ENCODE results near the gene SEMA3B. TPM values are rescaled to one million over a fixed set of nuclear protein-coding genes. Genes with fewer than 3 reads are reported as not detected.
A peak's percentile ranks its signal among the peaks of the same experiment; 100 is the strongest.
"Not testable (repeated sequence)": the region's sequence is repeated elsewhere in the genome, so short reads cannot be mapped to it uniquely, and the experiment has no call there.

Gene SEMA3B
- total RNA-seq, 2 experiments from 2014 or later = 1.6 to 2.1 TPM

DNA sequence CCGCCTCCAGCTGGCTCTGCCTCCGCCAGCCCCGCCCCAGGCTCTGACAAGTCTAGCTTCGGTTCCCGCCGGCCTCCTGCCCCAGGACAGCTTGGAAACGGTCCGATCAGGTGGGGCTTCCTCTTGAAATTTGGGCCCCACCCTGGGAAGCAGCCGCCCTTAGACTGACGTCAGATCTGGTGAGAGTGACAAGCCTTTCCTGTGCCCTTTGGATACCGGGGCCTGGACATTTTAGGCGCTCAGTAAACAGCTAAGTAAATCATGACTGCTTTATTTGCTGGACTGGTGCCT lies 30.6 kb downstream of the SEMA3B start:
- no peaks in the 10 kb centered on the region for H3K27me3 Mint-ChIP-seq
- POLR2A ChIA-PET = interaction anchor here (0.5 to 1.6 kb wide), 11 partner anchors 20 to 939 kb away, joined by 3 to 10 read pairs (median 3); partner anchors contain the start of genes CACNA2D2, GNAI2, HYAL2 and NPRL2

DNA sequence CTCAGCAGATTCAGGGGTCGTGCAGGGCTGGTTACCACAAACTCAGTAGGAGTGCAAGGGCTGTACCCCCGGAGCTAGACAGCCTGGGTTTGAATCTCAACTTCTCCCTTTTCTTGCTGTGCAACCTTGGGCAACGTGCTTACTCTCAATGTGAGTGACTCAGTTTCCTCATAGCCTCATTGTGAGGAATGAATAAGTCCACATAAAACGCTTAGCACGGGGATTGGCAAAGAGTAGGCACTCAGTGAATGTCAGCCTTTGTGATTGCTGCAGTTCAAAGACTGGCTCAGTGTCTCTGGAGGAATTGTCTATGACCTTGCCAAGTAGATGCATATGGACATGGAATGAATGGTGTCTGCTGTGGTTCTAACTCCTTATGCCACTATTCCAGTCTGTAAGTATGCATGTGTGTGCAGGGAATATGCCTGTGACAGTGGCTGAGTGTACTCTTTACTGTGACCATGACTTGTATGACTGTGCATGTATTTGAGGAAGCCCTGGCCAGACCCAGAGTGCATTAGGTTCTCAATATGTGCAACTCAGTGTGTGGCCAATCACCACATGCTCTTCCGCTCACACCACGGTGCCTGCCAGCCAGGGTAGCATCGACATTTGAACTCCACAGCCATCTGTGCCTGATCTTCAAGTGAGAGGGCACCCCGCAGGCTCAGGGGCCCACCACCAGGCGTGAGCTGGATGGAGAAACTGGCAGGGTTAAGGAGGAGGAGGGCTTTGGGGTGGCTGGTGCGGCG lies 31.2 kb downstream of the SEMA3B start:
- Mint-ChIP-seq H3K9me3 (ENCODE audit: low read depth) (no peaks in the 10 kb centered on the region), H3K27me3 (no peaks in the 10 kb centered on the region), H3K4me3 (peak overlapping the region; percentile 97), H3K27ac (peak overlapping the region; percentile 90), H3K36me3 (ENCODE audit: low read depth) (no peaks in the 10 kb centered on the region), H3K4me1 (peaks cover 19% of the 10 kb centered on the region)
- ChIA-PET CTCF (interaction anchor here (0.5 to 1.9 kb wide), 13 partner anchors 8 to 342 kb away, joined by 3 to 16 read pairs (median 4); partner anchors contain the start of genes IFRD2 and TUSC2), POLR2A (interaction anchor here (0.5 to 1.6 kb wide), 11 partner anchors 21 to 939 kb away, joined by 3 to 10 read pairs (median 3); partner anchors contain the start of genes CACNA2D2, GNAI2, HYAL2 and NPRL2)
- DNase-seq = peak; percentile 40
- ATAC-seq = peak; percentile 14
- intact Hi-C loops (cut with DNase I, micrococcal nuclease) = loop anchor here (1.0 to 10.0 kb wide), 19 partner anchors 21 to 1757 kb away; partner anchors contain the start of genes TMEM115 (in 2 of the 2), CYB561D2 (in 1 of the 2), DUSP7 (in 1 of the 2) and GMPPB (in 1 of the 2)

More for the DNA sequence above, 30.6 kb downstream of the SEMA3B start:
- no peaks in the 10 kb centered on the region for H3K9me3 Mint-ChIP-seq (ENCODE audit: low read depth)
- ATAC-seq (no peak), DNase-seq (no peak)
- no peaks in the 10 kb centered on the region for H3K36me3 Mint-ChIP-seq (ENCODE audit: low read depth)
- peaks cover 15% of the 10 kb centered on the region for H3K4me1 Mint-ChIP-seq
- intact Hi-C loops (cut with DNase I, micrococcal nuclease) = loop anchor here (1.0 to 10.0 kb wide), 19 partner anchors 22 to 1757 kb away; partner anchors contain the start of genes TMEM115 (in 2 of the 2), CYB561D2 (in 1 of the 2), DUSP7 (in 1 of the 2) and GMPPB (in 1 of the 2)
- peak overlapping the region; percentile 90 for H3K27ac Mint-ChIP-seq
- CTCF ChIA-PET = interaction anchor here (0.5 to 1.9 kb wide), 15 partner anchors 20 to 342 kb away, joined by 3 to 16 read pairs (median 4); partner anchors contain the start of genes GNAI2 and TUSC2
- H3K4me3 Mint-ChIP-seq = peak overlapping the region; percentile 97

DNA sequence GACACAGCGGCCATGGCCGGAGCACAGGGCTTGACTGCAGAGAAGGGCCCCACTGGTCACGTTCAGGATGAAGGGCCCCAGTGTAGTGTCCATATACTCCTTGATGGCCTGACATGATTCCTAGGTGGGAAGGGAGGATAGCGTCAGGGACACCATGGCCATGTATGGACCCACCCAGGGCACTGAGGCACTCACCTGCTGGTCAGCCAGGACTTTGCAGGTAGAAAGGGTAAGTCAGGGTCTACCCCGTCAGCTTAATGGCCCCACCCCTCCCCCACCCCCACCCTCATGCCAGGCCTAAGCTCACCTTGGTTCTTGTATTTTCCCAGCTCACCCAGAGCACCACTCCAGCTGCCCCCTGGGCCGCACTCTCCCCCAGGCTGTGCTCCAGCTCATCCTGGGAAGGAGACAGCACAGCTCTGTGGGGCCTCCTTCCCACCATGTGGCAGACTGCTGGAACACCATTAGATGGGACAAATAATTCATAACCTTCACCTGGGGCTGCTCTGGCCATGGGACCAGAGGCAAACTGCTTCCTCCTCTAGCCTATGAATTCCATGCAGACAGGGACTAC lies 31.8 kb downstream of the SEMA3B start:
- Mint-ChIP-seq H3K9me3 (ENCODE audit: low read depth) (no peaks in the 10 kb centered on the region), H3K4me3 (peak overlapping the region; percentile 97), H3K4me1 (peaks cover 19% of the 10 kb centered on the region), H3K36me3 (ENCODE audit: low read depth) (no peaks in the 10 kb centered on the region), H3K27ac (peak overlapping the region; percentile 90), H3K27me3 (no peaks in the 10 kb centered on the region)
- ATAC-seq (no peak), DNase-seq (no peak)
- intact Hi-C loops (cut with DNase I, micrococcal nuclease) = no loop called here
- CTCF ChIA-PET = interaction anchor here (0.6 to 1.8 kb wide), 3 partner anchors 8 to 54 kb away, joined by 4 to 15 read pairs (median 4); partner anchors contain the start of gene IFRD2
- POLR2A ChIA-PET = no interaction called here

- no peaks in the 10 kb centered on the region for H3K27me3 Mint-ChIP-seq
- no peak overlapping the region for H3K27ac Mint-ChIP-seq
- no peaks in the 10 kb centered on the region for H3K36me3 Mint-ChIP-seq (ENCODE audit: low read depth)
- intact Hi-C loops (cut with DNase I, micrococcal nuclease) = no loop called here
- H3K4me3 Mint-ChIP-seq = no peak overlapping the region
- POLR2A ChIA-PET = no interaction called here
- CTCF ChIA-PET = interaction anchor here (0.9 kb wide), 1 partner anchor 12 kb away, joined by 4 read pairs; no protein-coding TSS in a partner anchor
- no peak for DNase-seq
- no peak for ATAC-seq
- peaks cover 19% of the 10 kb centered on the region for H3K4me1 Mint-ChIP-seq
- no peaks in the 10 kb centered on the region for H3K9me3 Mint-ChIP-seq (ENCODE audit: low read depth)
Observed at GRCh38 chr3:50302095-50303012, 33.4 kb downstream of the SEMA3B start.

DNA sequence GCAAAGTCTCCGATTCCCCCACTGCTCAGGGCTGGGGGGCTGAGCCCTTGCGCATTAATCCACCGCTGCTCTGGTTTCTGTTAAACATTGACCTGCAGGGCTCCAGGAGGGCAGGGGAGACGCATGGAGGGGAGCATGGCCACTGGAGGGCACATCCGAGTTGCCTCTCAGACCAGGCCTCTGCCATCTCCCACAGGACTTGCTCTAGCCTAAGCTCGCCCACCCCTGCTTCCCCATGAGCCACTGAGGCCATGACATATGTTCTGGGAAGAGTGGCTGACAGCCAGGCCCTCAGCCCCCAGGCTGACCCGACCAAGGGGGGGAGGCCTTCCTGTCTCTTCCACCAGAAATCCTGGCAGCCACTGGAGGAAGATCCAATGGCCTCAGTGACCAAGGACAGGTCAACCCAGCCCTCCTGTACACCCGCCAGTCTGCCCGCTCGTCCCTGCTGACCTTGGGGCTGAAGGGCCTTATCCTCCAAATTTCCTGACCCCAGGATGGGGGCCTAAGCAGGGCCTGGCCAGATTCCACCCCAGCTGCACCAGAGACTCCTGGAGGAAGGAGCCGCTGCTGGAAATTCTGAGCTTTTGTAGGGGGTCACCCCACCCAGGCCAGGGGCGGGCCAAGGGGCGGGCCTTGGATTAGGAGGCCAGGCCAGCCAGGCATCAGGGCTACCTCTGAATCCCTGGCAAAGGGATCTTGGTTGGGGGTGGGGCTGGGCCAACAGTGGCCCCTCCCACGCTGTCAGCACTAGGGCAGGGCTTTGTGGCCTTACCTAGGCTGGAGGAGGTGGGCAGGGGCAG lies 34.3 kb downstream of the SEMA3B start, which contains the start of gene HYAL1:
TSS of gene HYAL1 (minus strand) at position 562 of the 803 bp plus-strand sequence. CDS start 618 bp downstream, outside the sequence.
- intact Hi-C loops (cut with DNase I, micrococcal nuclease) = no loop called here
- Mint-ChIP-seq H3K4me1 (peaks cover 15% of the 10 kb centered on the region), H3K27me3 (no peaks in the 10 kb centered on the region), H3K27ac (no peak within 1 kb of the TSS), H3K4me3 (no peak within 1 kb of the TSS), H3K36me3 (ENCODE audit: low read depth) (no peaks in the 10 kb centered on the region), H3K9me3 (ENCODE audit: low read depth) (no peaks in the 10 kb centered on the region)
- ATAC-seq (no peak), DNase-seq (no peak)
- ChIA-PET CTCF (interaction anchor here (0.9 kb wide), 1 partner anchor 11 kb away, joined by 4 read pairs; no protein-coding TSS in a partner anchor), POLR2A (no interaction called here)

DNA sequence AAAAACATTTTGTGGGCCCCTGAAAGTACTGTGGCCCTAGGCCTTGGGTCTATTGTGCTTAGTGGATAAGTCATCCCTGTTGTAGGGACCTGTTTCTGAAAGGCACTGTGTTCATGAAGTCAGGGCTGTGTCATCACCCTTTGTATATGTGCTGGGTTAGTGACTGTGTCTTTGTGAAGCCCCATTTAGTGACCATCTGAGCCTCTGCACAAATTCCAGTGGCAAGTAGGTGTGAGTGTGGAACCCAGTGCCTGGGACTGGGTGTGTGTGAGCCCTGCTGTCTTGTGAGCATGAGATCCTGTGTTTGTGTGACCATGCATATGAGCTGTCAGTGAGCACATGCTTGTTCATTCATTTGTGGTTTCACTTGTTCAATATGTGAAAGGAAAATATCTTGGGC lies 35.7 kb downstream of the SEMA3B start:
- ChIA-PET POLR2A (interaction anchor here (0.7 to 0.8 kb wide), 3 partner anchors 11 to 277 kb away, joined by 3 to 5 read pairs (median 3); no protein-coding TSS in a partner anchor), CTCF (interaction anchor here (1.5 kb wide), 1 partner anchor 9 kb away, joined by 4 read pairs; no protein-coding TSS in a partner anchor)
- intact Hi-C loops (cut with DNase I, micrococcal nuclease) = no loop called here
- DNase-seq (no peak), ATAC-seq (peak; percentile 64)
- Mint-ChIP-seq H3K36me3 (ENCODE audit: low read depth) (peaks cover 5% of the 10 kb centered on the region), H3K9me3 (ENCODE audit: low read depth) (no peaks in the 10 kb centered on the region), H3K4me1 (peaks cover 14% of the 10 kb centered on the region), H3K27me3 (no peaks in the 10 kb centered on the region), H3K27ac (no peak overlapping the region), H3K4me3 (no peak overlapping the region)

- peaks cover 12% of the 10 kb centered on the region for H3K4me1 Mint-ChIP-seq
- ATAC-seq; H3K27ac Mint-ChIP-seq; CTCF ChIA-PET; H3K4me3 Mint-ChIP-seq; H3K9me3 Mint-ChIP-seq (ENCODE audit: low read depth); intact Hi-C loops (cut with DNase I, micrococcal nuclease); POLR2A ChIA-PET; H3K27me3 Mint-ChIP-seq; DNase-seq; H3K36me3 Mint-ChIP-seq (ENCODE audit: low read depth): not testable (repeated sequence)
Observed at GRCh38 chr3:50312041-50312440, 43.1 kb downstream of the SEMA3B start.

- H3K4me1 Mint-ChIP-seq = peaks cover 25% of the 10 kb centered on the region
- ATAC-seq = no peak
- intact Hi-C loops (cut with DNase I, micrococcal nuclease) = no loop called here
- no peak overlapping the region for H3K4me3 Mint-ChIP-seq
- H3K27ac Mint-ChIP-seq = no peak overlapping the region
- H3K9me3 Mint-ChIP-seq (ENCODE audit: low read depth) = no peaks in the 10 kb centered on the region
- no peaks in the 10 kb centered on the region for H3K27me3 Mint-ChIP-seq
- CTCF ChIA-PET = interaction anchor here (0.6 to 1.0 kb wide), 4 partner anchors 12 to 335 kb away, joined by 3 to 4 read pairs (median 4); no protein-coding TSS in a partner anchor
- DNase-seq = no peak
- POLR2A ChIA-PET = no interaction called here
- H3K36me3 Mint-ChIP-seq (ENCODE audit: low read depth) = peaks cover 1% of the 10 kb centered on the region
Observed at GRCh38 chr3:50314342-50314741, 45.4 kb downstream of the SEMA3B start.

DNA sequence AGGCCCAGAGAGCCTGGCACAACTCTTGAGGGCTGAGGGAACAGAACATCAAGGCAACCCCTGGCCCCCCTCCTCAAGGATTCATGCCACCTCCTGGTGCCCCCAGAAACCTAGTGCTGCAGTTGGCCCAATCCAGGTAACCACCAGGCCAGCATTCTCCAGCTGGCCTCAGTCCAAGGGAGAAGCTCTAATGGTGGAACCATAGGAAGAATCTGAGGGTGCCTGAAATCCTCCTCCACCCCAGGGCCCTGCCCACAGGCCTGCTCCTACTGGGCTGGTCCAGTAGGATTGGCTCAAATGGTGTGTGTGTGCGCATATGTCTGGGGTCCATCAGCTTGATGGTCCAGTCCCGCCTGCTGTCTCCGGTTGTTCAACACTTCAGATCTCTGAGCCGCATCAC lies 45.9 kb downstream of the SEMA3B start:
- H3K36me3 Mint-ChIP-seq (ENCODE audit: low read depth) = peaks cover under 1% of the 10 kb centered on the region
- CTCF ChIA-PET = interaction anchor here (0.6 to 1.1 kb wide), 5 partner anchors 12 to 335 kb away, joined by 3 to 4 read pairs (median 3); no protein-coding TSS in a partner anchor
- H3K4me1 Mint-ChIP-seq = peaks cover 29% of the 10 kb centered on the region
- no peak overlapping the region for H3K27ac Mint-ChIP-seq
- POLR2A ChIA-PET = interaction anchor here (0.6 kb wide), 1 partner anchor 10 kb away, joined by 3 read pairs; no protein-coding TSS in a partner anchor
- DNase-seq (no peak), ATAC-seq (no peak)
- intact Hi-C loops (cut with DNase I, micrococcal nuclease) = no loop called here
- H3K4me3 Mint-ChIP-seq = no peak overlapping the region
- H3K27me3 Mint-ChIP-seq = no peaks in the 10 kb centered on the region
- H3K9me3 Mint-ChIP-seq (ENCODE audit: low read depth) = no peaks in the 10 kb centered on the region

- Mint-ChIP-seq H3K9me3 (ENCODE audit: low read depth) (no peaks in the 10 kb centered on the region), H3K27ac (peak overlapping the region; percentile 38), H3K4me1 (peaks cover 37% of the 10 kb centered on the region), H3K36me3 (ENCODE audit: low read depth) (no peaks in the 10 kb centered on the region), H3K27me3 (no peaks in the 10 kb centered on the region), H3K4me3 (no peak overlapping the region)
- ChIA-PET POLR2A (no interaction called here), CTCF (interaction anchor here (0.6 to 1.5 kb wide), 4 partner anchors 10 to 364 kb away, joined by 3 to 4 read pairs (median 4); no protein-coding TSS in a partner anchor)
- DNase-seq (peak; percentile 70), ATAC-seq (peak; percentile 46)
- intact Hi-C loops (cut with DNase I, micrococcal nuclease) = no loop called here
Observed at GRCh38 chr3:50316657-50317242, 47.8 kb downstream of the SEMA3B start.

Measured in activated CD4-positive, alpha-beta T cell treated with anti-CD3 and anti-CD28 coated beads for 36 hours (primary cell).